Measurements from ENCODE around the gene RCBTB2. TPM values are rescaled to one million over a fixed set of nuclear protein-coding genes. Genes with fewer than 3 reads are reported as not detected.

RCBTB2 gene
- total and polyA plus RNA-seq, 10 donors, result 6.7 to 19.6 (median 14.8) TPM

- no peak for DNase-seq
- peaks cover 9 to 43% (median 25%) of the 10 kb centered on the region in 6 donors for H3K4me1 ChIP-seq
- peaks cover 0 to 7% (median 0%) of the 10 kb centered on the region in 7 donors for H3K27me3 ChIP-seq (replicated peaks in 1 of 7)
- no peaks in the 10 kb centered on the region for H3K36me3 ChIP-seq
- H3K4me3 ChIP-seq, result no peak overlapping the region
- peaks cover 0 to 7% (median 0%) of the 10 kb centered on the region in 8 donors for H3K9me3 ChIP-seq
- no peak for TF ChIP-seq POLR2AphosphoS5 (IDR thresholded peaks at IDR 0.05)
- TF ChIP-seq POLR2A (IDR thresholded peaks at IDR 0.05), result no peak
- TF ChIP-seq CTCF (IDR thresholded peaks at IDR 0.05 in 8 of 11, conservative IDR thresholded peaks at IDR 0.05 in 3 of 11), result no peak
- peak overlapping the region in 7 of 8 donors; percentile 96 to 99 (median 99) for H3K27ac ChIP-seq
- intact Hi-C loops (cut with DNase I; ENCODE audit: low total_unique reads), result no loop called here
- 75 to 82% (median 79%) methylated on average over 9 of the region's 9 CpGs for WGBS, 5 donors
Observed at GRCh38 chr13:48533961-48534600, 1.2 kb upstream of the RCBTB2 start.

DNA sequence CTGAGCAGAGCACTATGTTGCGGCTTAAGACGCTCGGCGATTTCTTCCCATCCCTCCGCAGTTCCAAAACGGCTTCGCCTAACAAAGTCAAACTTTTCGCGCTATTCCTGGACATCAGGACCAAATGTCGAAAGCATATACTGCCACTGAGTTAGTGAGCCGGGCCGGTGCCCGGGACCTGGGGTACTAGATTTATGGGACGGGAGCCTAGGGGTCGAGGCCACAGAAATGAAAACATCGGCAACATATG, 699 bp downstream of the RCBTB2 start:
- Histone ChIP-seq H3K4me1 (peaks cover 9 to 61% (median 25%) of the 10 kb centered on the region in 6 donors), H3K27ac (peak overlapping the region; percentile 90 to 99 (median 98)), H3K9me3 (peaks cover 0 to 5% (median 0%) of the 10 kb centered on the region in 8 donors), H3K36me3 (no peaks in the 10 kb centered on the region), H3K4me3 (peak overlapping the region; percentile 51 to 70 (median 56)), H3K27me3 (replicated peaks in 1 of 7) (no peaks in the 10 kb centered on the region)
- TF ChIP-seq POLR2A (IDR thresholded peaks at IDR 0.05), result no peak
- no peak for TF ChIP-seq POLR2AphosphoS5 (IDR thresholded peaks at IDR 0.05)
- TF ChIP-seq CTCF (IDR thresholded peaks at IDR 0.05 in 8 of 11, conservative IDR thresholded peaks at IDR 0.05 in 3 of 11), result no peak
- intact Hi-C loops (cut with DNase I; ENCODE audit: low total_unique reads), result no loop called here
- 3 to 9% (median 7%) methylated on average over 16 of the region's 16 CpGs for WGBS, 5 donors
- DNase-seq, result no peak

- no peak for TF ChIP-seq CTCF (IDR thresholded peaks at IDR 0.05 in 8 of 11, conservative IDR thresholded peaks at IDR 0.05 in 3 of 11)
- no peak for TF ChIP-seq POLR2AphosphoS5 (IDR thresholded peaks at IDR 0.05)
- TF ChIP-seq POLR2A (IDR thresholded peaks at IDR 0.05), result no peak
- WGBS, 5 donors, result 43 to 65% (median 50%) methylated on average over 19 of the region's 19 CpGs
- H3K4me3 ChIP-seq, result peak overlapping the region; percentile 51 to 70 (median 56)
- no peak for DNase-seq
- H3K4me1 ChIP-seq, result peaks cover 9 to 65% (median 25%) of the 10 kb centered on the region in 6 donors
- intact Hi-C loops (cut with DNase I; ENCODE audit: low total_unique reads), result no loop called here
- H3K27me3 ChIP-seq (replicated peaks in 1 of 7), result no peaks in the 10 kb centered on the region
- H3K9me3 ChIP-seq, result no peaks in the 10 kb centered on the region
- peak overlapping the region; percentile 90 to 99 (median 98) for H3K27ac ChIP-seq
- no peaks in the 10 kb centered on the region for H3K36me3 ChIP-seq
Observed at GRCh38 chr13:48531416-48532255, 1.2 kb downstream of the RCBTB2 start.

- intact Hi-C loops (cut with DNase I; ENCODE audit: low total_unique reads), result no loop called here
- DNase-seq, result no peak
- no peaks in the 10 kb centered on the region for H3K36me3 ChIP-seq
- H3K4me1 ChIP-seq, result peaks cover 9 to 66% (median 25%) of the 10 kb centered on the region in 6 donors
- no peak overlapping the region for H3K4me3 ChIP-seq
- WGBS, 5 donors, result 73 to 88% (median 79%) methylated on average over 6 of the region's 6 CpGs
- H3K9me3 ChIP-seq, result no peaks in the 10 kb centered on the region
- TF ChIP-seq CTCF (IDR thresholded peaks at IDR 0.05 in 8 of 11, conservative IDR thresholded peaks at IDR 0.05 in 3 of 11) (no peak), POLR2A (IDR thresholded peaks at IDR 0.05) (no peak), POLR2AphosphoS5 (IDR thresholded peaks at IDR 0.05) (no peak)
- H3K27me3 ChIP-seq (replicated peaks in 1 of 7), result no peaks in the 10 kb centered on the region
- H3K27ac ChIP-seq, result peak overlapping the region in 6 of 8 donors; percentile 96 to 99 (median 99)
Observed at GRCh38 chr13:48530833-48531232, 2.0 kb downstream of the RCBTB2 start.

Data from spleen (tissue), 11 donors.